Stimulated activated CD8-positive, alpha-beta memory T cell treated with anti-CD3 and anti-CD28 coated beads, Interleukin-2, amount 100 ng/mL, for 48 hours (primary cell): ENCODE data around the gene UGT3A1.
A peak's percentile ranks its signal among the peaks of the same experiment; 100 is the strongest.
"Not testable (repeated sequence)": the region's sequence is repeated elsewhere in the genome, so short reads cannot be mapped to it uniquely, and the experiment has no call there.

Experiments
- DNase-seq, 2 donors: peaks; one replicate each; pipeline ENCODE4 v3.0.0-alpha.2; 2020; ENCODE audit warnings: low read depth in 2 of 2

The UGT3A1 gene

DNA sequence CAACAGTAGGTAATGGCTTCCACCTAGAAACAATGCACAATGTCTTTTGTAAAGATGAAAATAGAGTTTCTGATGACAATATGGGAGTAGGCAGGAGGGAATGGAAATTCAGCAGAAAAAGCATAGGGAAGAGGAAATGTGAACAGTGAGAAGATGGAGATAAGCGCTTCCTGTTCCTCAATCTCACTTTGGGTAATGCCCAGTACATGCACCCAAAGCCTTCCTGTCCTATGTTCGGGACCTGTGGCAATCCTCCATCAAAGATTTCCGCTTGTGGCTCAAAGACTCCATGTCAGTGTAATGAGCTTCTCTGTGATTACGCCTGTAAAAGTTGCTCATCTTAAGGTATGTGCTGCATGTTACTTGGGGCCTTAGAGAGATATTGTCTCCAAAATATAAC, 2.7 kb downstream of the UGT3A1 start:
- DNase-seq, result no peak

DNA sequence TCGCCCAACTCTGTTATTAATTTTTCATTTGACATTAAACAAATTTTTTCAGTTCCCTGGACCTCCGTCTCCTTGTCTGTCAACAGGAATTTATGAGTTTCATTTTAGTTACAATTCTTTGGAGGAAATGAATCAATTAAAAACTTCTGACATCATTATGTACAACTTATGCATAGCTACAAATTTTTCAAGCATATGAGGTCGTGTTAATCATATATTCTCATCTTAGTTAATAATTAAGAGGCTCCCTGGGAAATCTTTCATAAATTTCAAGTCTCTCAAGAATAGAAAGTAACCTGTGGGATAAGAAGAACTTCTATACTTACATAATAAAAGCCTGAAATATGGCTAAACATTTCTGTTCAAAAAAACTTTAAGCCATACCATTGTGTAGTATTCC, 3.4 kb downstream of the UGT3A1 start:
- DNase-seq, result no peak

DNA sequence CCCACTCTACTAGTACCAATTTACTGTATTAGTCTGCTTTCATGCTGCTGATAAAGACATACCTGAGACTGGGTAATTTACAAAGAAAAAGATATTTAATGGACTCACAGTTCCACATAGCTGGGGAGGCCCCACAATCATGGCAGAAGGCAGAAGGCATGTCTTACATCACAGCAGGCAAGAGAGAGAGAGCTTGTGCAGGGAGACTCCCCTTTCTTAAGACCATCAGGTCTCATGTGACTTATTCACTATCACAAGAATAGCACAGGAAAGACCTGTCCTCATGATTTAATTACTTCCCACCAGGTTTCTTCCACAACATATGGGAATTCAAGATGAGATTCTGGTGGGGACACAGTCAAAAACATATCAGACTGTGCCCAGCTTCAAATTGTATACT, 11.5 kb downstream of the UGT3A1 start:
- DNase-seq, result no peak

DNA sequence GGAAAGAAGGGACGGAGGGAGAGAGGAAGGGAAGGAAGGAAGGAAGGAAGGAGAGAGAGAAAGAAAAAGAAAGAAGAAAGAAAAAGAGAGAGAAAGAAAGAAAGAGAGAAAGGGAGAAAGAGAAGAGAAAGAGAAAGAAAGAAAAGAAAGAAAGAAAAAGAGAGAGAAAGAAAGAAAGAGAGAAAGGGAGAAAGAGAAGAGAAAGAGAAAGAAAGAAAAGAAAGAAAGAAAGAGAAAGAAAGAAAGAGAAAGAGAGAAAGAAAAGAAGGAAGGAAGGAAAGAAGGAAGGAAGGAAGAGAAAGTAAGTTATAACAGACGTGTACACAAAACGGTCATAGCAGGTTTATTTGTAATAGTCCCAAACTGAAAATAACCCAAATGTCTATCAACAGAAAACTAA, 14.3 kb downstream of the UGT3A1 start:
- DNase-seq, result not testable (repeated sequence)

DNA sequence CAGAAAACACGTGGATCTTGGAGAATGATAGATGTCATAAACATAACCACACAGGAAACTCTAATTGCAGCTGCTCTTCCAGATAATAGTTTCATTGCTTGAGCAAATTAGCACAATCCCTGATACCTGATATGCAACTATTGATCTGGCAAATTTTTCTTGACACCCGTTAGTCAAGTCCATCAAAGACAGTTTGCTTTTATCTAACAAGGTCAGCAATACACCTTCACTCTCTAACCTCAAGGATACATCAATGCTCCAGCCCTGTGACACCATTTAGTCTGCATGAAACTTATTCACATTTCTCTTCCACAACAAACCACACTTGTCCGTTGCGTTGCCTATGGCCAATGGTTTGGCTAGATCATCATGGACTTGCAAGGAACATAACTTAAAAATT, 16.6 kb downstream of the UGT3A1 start:
- no peak for DNase-seq

DNA sequence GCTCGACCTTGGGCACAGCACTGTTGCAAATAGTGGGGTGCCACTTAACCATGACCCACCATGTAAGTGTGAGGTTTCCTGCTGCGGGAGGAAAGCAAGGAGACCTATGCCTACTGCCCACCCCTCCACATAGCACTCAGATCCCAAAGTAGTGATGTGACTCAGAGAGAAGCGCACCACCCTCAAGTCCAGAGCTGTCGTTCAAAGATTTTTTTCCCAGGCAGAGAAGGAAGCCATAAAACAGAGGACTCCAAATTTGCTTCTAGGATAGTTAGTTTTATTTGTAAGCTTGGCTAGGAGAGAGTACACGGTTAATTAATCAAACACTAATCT, 19.3 kb downstream of the UGT3A1 start:
- DNase-seq, result no peak

DNA sequence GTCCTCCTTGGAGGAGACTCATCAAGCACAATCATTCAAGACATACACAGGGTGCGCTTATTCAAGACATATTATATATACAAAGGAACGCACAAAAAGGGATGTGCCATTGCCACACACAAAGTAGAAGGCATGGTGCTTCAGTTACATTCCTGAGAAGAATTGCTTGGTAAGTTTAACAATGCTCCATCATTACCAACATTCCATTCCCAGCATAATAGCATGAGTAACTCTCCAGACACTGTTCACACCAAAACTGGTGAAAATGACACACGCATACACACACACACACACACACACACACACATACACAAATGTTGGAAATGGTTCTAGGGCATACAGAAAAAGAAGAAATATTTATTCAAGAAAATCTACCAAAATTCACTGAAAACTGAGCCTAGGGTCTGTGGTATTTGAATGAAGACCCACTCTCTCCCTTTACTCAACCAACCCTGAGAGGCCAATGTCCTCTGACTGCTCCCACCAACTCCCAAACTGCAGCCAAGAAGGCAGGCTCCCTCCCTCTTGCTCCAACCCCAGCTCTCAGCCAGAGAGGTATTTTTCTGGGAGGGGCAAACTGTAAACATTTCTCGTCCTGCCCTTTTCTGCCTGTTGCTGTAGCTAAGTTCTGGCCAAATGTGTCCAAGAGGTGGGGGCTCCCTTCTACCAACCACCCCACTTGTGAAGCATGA, 19.9 kb downstream of the UGT3A1 start:
- no peak for DNase-seq

DNA sequence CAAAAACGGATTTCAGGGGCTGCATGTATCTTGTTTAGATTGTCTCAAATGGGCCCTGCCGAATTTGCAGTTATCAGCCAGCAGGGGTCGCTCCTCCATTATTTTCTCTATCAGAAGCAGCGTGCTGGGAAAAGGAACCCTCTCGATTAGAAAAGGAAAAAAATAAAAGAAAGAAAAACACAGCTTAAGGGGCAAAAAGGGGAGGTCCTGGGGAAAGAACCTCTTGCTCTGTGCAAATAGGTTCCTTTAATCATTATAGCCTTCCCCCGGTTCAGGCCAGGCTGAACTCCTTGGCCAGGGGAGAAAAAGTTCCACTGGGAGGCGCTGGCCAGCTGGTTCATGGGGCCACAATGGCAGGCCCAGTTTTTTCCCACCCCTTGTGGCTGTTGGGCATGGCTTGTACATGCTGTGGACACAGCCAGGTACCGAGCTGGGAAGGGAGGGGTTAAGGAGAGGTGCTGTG, 27.8 kb downstream of the UGT3A1 start:
- DNase-seq, result no peak

DNA sequence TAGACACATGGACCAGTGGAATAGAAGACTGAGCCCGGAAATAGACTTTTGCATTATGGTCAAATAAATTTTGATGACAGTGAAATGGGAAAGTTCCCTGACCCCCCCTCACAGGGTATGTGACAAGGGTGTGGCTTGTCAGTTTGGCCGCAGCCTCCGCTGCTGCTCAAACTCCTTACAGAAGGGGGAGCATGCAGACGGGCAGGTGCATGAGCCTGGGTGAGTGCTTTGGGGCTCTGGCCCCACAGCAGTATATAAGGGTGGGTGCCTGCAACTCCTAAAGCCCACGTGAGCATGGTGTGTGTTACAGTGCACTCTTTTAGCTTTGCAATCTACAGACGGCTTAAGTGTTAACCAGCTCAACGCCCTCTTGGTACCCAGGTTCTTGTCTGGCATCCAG, 30.9 kb downstream of the UGT3A1 start:
- DNase-seq, result no peak

DNA sequence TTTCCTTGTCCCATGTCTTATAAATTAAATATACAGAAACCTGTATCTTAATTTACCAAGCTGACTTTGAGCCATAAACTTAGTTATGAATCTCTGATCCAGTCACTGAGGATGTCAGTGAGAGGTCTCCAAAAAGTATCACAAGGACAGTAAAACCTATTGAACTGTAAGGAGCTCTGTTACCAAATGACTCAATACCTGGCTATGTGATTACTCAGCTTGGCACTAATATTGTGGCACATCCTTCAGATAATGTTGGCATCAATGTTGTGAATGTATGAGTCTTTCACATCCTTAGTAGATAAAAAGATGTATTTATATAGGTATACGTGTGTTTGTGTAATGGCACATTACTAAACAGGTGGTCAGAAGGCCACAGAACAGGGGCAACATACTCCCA, 34.8 kb downstream of the UGT3A1 start:
- no peak for DNase-seq

DNA sequence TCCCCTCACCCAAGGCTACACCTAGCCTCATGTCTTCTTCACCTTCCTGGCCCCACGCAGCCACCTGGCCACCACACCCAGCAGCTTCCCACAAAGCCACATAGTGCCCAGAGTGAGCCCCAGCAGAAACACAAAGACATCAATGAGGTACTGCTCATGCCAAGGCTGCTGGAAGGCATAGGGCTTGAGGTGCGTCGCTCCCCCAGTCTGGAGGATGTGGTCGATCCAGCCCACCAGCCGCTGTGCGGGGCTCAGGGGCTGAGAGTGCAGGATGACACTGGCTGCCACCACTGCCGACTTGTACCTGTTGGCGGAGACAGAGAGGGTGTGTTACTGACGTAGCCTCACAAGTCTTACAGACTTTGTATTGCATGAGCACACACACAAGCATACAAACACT, 37.0 kb downstream of the UGT3A1 start:
- DNase-seq, result peak in 1 of 2 donors; percentile 3

DNA sequence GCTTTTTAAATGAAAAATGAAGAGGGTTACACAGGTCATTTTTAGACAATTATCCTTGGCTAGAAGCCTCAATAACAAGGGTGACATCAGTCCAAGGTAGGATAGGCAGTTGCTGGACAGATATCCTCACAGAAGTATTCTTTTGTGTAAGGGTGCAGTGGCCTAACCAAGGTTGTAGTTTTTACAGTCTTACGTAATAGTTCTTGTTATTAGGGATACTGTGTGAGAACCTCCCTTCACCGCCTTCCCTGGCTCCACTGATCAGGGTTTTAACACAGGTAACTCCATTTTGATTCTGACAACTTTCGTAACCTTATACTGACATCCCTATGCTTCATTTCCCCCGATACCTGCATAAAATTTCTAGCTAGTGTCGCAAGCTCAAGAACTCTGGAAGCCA, 44.1 kb downstream of the UGT3A1 start:
- DNase-seq, result no peak

DNA sequence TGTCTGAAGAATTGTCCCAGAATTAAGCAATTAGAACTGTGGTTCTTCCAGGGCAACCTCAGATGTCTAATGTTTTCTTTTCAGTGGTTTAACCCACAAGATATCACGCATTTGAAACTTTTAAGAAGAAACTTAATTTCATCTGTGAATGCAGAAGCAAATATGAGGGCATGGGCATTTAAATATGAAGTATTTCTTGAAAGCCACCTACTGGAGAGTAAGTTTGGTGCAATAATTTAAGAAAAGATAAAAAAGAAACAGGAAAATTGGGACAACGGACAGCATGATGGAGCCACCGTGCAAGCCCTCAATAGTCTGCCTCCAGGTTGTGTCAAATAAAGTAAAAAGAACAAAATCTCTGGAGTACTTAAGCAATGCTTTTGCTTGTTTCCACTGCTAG, 51.6 kb downstream of the UGT3A1 start:
- DNase-seq, result no peak

DNA sequence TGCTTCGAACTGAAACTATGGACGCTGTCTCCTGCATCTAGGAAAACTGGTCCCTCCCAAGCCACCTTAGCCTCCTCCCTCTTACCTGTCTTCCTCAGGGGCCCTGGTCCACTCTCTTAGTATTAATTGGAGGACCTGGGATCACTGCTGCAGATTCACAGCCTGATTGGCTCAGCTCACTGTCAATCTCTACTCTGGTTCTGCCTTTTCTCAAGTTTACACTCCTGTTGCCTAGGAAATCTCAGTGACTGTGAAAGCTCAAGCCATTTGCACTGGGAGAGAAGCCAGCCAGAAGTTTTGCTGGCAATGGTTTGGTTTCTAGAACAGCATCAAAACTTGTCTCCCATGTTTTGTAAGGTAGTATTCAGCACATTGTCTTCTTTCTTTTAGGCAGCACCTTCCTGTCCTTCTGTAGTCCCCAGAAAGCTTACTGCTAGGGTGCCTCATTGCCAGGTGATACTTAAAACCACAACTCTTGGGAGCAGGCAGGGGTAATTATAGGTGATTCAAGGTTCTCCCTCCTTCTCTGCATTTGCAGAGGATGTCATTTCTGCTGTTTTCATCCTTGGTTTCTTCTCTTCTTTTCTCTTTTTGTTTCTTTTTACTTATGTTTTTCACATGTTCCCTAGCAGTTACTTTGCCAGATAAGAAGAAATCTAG, 52.5 kb downstream of the UGT3A1 start, which contains the start of gene CAPSL:
Gene CAPSL, minus strand, starts transcription at position 55 of the 660 bp plus-strand sequence. CDS start 17,502 bp downstream, outside the sequence.
- no peak for DNase-seq

DNA sequence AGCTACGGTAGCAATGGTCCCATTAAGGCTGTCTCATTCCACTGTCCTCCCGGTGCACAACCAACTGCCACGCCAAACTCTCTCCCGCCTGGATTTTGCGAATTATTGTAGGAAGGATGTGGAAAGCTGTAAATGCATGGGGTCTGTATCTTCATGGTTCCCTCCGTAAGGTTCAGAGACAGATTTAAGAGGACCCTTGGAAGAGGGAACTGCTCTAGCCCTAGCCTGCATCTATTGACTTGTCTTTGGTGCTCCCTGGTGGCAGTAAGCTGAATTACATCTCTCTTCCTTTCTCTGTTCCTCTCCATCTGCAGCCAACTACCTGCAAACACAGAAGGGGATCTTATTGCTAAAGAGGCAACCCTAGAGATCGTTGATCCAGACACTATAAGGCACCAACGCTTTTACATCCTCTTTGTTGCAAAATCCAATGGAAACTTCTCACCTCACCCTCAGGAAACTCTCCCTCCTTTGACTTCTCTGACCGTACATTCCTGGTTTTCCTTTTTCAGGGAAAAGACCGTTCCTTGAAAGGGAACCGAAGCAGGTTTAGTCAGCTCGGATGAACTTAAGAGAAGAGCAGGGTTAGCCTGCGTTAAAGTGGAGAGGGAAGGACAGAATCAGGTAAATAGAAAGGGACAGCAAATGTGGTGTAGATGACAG, 64.7 kb downstream of the UGT3A1 start:
- no peak for DNase-seq

DNA sequence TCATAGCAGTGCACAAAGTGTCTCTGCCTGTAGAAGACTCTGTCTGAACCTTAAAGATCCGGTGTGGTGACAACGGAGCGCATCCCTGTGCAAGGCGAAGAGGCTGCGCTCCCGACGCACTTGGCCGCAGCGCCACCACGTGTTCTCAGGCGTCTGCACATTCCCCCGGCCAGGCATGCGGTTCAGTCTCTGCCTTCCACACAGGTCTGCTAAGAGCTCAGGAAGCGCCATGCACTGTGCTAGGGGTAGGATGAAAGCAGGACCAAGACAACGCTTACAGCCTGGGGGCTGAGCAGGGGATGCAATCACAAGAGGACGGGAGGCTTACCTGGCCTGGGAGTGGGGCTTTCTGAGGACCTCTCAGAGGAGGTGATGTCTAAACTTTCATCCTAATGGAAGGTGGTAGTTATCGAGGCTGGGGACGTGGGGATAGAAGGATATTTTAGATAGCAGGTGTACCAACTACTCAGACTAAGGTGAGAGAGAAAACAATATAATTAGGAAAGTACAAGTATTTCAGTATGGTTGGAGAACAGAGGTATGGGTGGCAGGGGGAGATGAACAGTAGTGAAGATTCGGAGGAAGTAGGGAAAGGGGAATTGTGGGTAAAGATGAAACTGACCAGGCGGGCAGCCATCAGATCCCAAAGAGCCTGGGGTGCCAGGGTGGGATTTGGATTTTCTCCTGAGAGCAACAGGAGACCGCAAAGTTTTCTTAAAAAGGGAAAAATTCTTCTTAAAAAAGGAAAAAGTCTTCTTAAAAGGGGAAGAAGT, 66.1 kb downstream of the UGT3A1 start:
- DNase-seq, result peak; percentile 74 to 81

DNA sequence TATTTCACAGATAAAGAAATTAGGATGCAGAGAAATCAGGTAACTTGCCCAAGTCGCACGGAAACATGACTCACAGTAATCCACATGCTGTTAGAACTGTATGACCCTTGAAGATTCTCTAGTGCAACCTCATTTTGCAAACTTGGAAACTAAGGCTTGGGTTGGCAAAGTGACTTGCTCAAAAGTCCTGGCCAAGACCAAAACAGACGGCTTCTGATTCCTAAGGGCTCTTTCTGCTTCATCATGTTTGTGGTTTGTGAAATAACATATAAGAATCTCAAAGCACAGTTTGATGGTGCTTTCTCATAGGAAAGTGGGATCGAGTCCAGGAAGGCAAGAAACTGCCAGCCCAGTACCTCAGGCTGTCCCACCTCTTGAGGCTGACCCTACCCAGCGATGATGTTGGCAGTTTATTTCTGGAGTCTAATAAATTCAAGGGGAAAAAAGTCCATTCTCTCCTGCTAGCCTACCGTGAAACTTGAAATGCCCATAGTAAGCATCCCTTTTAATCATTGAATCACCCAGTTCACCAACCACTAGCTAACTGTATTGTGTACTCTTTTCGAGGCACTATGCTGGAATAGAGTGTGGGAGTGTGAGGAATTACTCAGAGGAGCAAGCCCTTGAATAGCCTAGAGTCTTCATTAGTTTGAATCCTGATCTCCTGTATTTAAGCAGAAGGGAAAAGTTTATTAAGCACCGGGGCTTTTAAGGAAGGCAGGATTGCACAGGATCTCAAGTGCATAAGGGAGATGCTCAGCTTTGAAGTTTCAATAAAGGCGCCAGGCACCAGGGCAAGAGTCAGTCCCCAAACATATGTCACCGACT, 66.9 kb downstream of the UGT3A1 start:
- no peak for DNase-seq

DNA sequence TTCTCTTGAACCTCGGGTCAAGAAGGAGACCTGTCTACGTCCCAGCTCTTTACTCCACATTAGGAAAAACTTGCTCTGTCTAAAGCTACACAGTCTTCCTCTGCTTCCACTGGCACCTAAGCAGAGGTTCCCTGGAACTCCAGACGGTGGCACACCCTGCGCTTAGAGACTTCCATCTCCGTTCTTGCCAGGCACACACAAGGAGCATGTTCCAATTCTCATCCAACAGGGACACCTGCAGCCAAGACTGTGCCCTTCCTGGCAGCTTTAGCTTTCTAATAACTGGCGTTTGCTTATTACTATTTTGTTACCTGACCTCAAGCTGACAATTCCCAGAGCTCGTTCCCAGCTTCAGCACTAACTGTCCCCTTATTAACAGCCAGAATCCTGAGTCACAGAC, 68.7 kb downstream of the UGT3A1 start:
- DNase-seq, result no peak

DNA sequence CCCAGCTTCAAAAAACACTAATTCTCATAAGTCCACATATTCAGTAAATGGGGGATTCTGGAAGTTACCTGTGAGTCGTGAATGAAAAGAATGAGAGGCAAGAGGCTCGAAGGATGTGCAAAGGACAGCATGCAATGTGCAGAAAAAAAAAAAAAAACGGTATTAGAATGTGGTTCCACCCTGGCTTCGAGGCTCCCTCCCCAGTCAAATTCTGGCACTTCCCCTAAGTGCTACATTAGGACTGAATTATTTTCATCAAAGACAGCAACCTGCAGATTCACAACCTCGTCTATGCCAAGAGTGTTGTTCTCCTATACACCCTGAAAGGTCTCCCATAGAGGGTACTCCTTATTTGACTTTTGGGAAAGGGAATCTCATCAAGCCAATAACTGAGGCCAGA, 69.3 kb downstream of the UGT3A1 start:
- no peak for DNase-seq

DNA sequence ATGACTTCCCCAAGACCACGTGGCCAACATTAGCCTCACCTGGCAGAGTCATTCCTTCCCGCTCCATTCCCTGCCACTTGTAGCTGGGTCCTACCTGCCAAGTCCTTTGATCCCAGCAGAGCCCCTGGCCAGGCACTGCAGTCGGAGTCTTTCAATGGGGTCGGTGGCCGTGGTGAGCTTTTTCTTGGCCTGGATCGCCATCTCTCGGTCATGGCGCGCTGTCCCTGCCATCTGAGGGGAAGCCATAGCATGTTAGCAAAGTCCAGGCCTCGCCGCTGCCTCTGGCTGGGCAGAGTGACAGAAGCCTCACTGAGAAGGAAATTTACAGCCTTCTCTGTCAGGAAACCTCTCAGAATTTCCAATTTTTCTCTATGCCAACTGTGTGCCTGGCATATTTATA, 70.3 kb downstream of the UGT3A1 start:
- DNase-seq, result no peak

DNA sequence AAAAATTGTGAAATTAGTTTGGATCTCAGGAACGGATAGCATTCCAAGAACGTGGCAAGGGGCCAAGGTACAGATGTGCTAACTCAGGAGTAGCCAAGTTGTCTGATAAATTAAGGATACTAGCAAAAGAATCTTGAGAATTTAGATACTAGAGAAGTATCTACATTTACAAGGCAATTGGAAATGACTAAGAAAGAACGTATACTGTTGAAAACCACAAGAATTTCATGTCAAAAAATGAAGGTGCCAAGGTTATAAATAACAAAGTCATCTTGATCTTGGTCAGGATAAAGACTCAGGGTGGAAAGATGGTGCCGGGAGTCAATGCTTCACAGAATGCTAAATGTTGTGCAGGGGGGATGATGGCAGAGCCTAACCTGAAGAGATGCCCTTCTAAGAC, 72.0 kb downstream of the UGT3A1 start:
- DNase-seq, result no peak
